H1 (cell line): ENCODE data around the gene DBNDD1. TPM values are rescaled to one million over a fixed set of nuclear protein-coding genes. Genes with fewer than 3 reads are reported as not detected.

ENCODE experiments used
- CHD2 ChIP-seq: IDR thresholded peaks from 2 replicates; pipeline ENCODE4 v1.6.1; 2012; ENCODE audit warnings: low read length, improper control_type of control experiment
- FOSL1 ChIP-seq: IDR thresholded peaks from 2 replicates; pipeline ENCODE4 v1.6.1; 2011; ENCODE audit warnings: mild to moderate bottlenecking, low read depth, low read length, moderate library complexity; ENCODE audit not compliant: insufficient read depth
- GABPA ChIP-seq: IDR thresholded peaks from 2 replicates; pipeline ENCODE4 v1.6.1; 2011; ENCODE audit warnings: mild to moderate bottlenecking, low read length, moderate library complexity, borderline replicate concordance; ENCODE audit not compliant: insufficient read depth
- MAFK ChIP-seq: IDR thresholded peaks from 2 replicates; pipeline ENCODE4 v1.6.1; 2012; ENCODE audit warnings: low read depth, mild to moderate bottlenecking, improper control_type of control experiment, low read length
- NANOG ChIP-seq: IDR thresholded peaks from 2 replicates; pipeline ENCODE4 v1.6.1; 2011; ENCODE audit warnings: low read length, low read depth, mild to moderate bottlenecking, inconsistent platforms; ENCODE audit not compliant: insufficient read depth, poor library complexity, severe bottlenecking
- RNF2 ChIP-seq: fragments of 200-900, 300-1000 bp; sonication (generic); IDR thresholded peaks from 2 replicates; pipeline ENCODE4 v1.7.1; 2016; ENCODE audit warnings: borderline replicate concordance, low read depth, mild to moderate bottlenecking, antibody characterized with exemption, low read length; ENCODE audit not compliant: poor library complexity, severe bottlenecking; ENCODE audit errors: missing control alignments
- SAP30 ChIP-seq: fragments of 300-600 bp; sonication (generic); IDR thresholded peaks from 2 replicates; pipeline ENCODE4 v1.7.1; 2012; ENCODE audit warnings: low read length, moderate library complexity, mild to moderate bottlenecking, inconsistent platforms; ENCODE audit not compliant: insufficient read depth, insufficient replicate concordance
- SIRT6 ChIP-seq: IDR thresholded peaks from one replicate; pipeline ENCODE4 v1.7.1; 2012; ENCODE audit warnings: low read length, inconsistent platforms
- YY1 ChIP-seq: IDR thresholded peaks from 2 replicates; pipeline ENCODE4 v1.6.1; 2011; ENCODE audit warnings: low read depth, mild to moderate bottlenecking, low read length
- polyA plus RNA-seq, 7 experiments: library from polyadenylated mRNA; depleted of rRNA in 3 of 7; stranded (reverse) in 5 of 7; unstranded in 2 of 7; fragments of >200 nt in 5 of 7; fragments of 200-250 nt in 2 of 7; gene quantifications; 1 replicate in 5 of 7; 2 replicates in 1 of 7; 4 replicates in 1 of 7; pipeline versions ENCODE4 v1.2.1 to v1.2.3, GENCODE V29; 2011 to 2013; ENCODE audit warnings: missing spikeins in 2 of 7, mixed read lengths in 2 of 7
- total RNA-seq: library from RNA; stranded (reverse); fragmentation: NEBNext Ultra II Directional; extraction: Animal tissue kit (Norgen Biotek cat#: 25700); gene quantifications from 2 replicates; pipeline ENCODE4 v1.2.1, GENCODE V29; 2021
- TF ChIP-seq, protein P1 (sequence below): fragments of 300-600 bp; sonication (generic); IDR thresholded peaks from 2 replicates; pipeline ENCODE4 v1.7.1; 2012; ENCODE audit warnings: low read length, moderate library complexity, mild to moderate bottlenecking, inconsistent platforms; ENCODE audit not compliant: insufficient replicate concordance

DBNDD1 gene
- total and polyA plus RNA-seq, 2 of the 8 experiments (the other 6 are each of a cell fraction or from before 2014, with no cell fraction given): 69.9 to 92.6 TPM

DNA sequence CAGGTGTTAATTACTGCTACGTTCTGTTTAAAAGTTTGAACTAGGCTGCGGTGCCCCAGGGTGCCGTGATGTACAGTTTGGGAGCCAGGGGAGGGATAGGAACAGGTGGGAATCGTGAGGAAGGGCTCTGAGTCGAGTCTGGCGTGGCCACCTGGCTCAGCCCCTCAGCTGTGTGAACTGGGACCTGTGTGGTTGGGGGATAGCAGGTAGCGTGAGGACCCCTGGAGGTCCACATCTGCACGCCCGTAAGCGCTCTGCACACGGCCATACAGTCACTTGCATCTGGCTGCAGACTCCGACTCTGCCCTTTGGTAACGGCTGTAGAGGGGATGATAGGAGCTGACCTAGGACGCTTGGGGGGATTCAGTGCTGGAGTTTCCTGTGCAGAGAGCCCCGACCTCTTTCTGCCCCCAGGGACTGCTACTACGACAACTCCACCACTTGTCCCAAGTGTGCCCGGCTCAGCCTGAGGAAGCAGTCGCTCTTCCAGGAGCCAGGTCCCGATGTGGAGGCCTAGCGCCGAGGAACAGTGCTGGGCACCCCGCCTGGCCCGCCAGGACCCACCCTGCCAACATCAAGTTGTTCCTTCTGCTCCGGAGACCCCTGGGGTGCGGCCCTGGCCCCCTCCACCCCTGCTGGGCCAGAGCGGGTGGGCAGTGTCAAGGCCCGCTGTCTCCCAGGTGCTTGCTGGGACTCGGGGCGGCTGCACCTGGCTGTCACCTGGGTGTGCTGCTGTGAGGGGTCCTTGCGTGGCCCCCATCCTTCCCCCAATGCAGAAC, 53.6 kb downstream of the DBNDD1 start (continued):
- TF ChIP-seq, protein P1, sequence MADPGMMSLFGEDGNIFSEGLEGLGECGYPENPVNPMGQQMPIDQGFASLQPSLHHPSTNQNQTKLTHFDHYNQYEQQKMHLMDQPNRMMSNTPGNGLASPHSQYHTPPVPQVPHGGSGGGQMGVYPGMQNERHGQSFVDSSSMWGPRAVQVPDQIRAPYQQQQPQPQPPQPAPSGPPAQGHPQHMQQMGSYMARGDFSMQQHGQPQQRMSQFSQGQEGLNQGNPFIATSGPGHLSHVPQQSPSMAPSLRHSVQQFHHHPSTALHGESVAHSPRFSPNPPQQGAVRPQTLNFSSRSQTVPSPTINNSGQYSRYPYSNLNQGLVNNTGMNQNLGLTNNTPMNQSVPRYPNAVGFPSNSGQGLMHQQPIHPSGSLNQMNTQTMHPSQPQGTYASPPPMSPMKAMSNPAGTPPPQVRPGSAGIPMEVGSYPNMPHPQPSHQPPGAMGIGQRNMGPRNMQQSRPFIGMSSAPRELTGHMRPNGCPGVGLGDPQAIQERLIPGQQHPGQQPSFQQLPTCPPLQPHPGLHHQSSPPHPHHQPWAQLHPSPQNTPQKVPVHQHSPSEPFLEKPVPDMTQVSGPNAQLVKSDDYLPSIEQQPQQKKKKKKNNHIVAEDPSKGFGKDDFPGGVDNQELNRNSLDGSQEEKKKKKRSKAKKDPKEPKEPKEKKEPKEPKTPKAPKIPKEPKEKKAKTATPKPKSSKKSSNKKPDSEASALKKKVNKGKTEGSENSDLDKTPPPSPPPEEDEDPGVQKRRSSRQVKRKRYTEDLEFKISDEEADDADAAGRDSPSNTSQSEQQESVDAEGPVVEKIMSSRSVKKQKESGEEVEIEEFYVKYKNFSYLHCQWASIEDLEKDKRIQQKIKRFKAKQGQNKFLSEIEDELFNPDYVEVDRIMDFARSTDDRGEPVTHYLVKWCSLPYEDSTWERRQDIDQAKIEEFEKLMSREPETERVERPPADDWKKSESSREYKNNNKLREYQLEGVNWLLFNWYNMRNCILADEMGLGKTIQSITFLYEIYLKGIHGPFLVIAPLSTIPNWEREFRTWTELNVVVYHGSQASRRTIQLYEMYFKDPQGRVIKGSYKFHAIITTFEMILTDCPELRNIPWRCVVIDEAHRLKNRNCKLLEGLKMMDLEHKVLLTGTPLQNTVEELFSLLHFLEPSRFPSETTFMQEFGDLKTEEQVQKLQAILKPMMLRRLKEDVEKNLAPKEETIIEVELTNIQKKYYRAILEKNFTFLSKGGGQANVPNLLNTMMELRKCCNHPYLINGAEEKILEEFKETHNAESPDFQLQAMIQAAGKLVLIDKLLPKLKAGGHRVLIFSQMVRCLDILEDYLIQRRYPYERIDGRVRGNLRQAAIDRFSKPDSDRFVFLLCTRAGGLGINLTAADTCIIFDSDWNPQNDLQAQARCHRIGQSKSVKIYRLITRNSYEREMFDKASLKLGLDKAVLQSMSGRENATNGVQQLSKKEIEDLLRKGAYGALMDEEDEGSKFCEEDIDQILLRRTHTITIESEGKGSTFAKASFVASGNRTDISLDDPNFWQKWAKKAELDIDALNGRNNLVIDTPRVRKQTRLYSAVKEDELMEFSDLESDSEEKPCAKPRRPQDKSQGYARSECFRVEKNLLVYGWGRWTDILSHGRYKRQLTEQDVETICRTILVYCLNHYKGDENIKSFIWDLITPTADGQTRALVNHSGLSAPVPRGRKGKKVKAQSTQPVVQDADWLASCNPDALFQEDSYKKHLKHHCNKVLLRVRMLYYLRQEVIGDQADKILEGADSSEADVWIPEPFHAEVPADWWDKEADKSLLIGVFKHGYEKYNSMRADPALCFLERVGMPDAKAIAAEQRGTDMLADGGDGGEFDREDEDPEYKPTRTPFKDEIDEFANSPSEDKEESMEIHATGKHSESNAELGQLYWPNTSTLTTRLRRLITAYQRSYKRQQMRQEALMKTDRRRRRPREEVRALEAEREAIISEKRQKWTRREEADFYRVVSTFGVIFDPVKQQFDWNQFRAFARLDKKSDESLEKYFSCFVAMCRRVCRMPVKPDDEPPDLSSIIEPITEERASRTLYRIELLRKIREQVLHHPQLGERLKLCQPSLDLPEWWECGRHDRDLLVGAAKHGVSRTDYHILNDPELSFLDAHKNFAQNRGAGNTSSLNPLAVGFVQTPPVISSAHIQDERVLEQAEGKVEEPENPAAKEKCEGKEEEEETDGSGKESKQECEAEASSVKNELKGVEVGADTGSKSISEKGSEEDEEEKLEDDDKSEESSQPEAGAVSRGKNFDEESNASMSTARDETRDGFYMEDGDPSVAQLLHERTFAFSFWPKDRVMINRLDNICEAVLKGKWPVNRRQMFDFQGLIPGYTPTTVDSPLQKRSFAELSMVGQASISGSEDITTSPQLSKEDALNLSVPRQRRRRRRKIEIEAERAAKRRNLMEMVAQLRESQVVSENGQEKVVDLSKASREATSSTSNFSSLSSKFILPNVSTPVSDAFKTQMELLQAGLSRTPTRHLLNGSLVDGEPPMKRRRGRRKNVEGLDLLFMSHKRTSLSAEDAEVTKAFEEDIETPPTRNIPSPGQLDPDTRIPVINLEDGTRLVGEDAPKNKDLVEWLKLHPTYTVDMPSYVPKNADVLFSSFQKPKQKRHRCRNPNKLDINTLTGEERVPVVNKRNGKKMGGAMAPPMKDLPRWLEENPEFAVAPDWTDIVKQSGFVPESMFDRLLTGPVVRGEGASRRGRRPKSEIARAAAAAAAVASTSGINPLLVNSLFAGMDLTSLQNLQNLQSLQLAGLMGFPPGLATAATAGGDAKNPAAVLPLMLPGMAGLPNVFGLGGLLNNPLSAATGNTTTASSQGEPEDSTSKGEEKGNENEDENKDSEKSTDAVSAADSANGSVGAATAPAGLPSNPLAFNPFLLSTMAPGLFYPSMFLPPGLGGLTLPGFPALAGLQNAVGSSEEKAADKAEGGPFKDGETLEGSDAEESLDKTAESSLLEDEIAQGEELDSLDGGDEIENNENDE: no peak
- TF ChIP-seq GABPA (no peak), MAFK (no peak), RNF2 (no peak), CHD2 (no peak), YY1 (no peak), SAP30 (no peak), SIRT6 (no peak), FOSL1 (no peak), NANOG (no peak)
